ENCODE results near the gene OR1I1.
A peak's percentile ranks its signal among the peaks of the same experiment; 100 is the strongest.

OR1I1 gene

DNA sequence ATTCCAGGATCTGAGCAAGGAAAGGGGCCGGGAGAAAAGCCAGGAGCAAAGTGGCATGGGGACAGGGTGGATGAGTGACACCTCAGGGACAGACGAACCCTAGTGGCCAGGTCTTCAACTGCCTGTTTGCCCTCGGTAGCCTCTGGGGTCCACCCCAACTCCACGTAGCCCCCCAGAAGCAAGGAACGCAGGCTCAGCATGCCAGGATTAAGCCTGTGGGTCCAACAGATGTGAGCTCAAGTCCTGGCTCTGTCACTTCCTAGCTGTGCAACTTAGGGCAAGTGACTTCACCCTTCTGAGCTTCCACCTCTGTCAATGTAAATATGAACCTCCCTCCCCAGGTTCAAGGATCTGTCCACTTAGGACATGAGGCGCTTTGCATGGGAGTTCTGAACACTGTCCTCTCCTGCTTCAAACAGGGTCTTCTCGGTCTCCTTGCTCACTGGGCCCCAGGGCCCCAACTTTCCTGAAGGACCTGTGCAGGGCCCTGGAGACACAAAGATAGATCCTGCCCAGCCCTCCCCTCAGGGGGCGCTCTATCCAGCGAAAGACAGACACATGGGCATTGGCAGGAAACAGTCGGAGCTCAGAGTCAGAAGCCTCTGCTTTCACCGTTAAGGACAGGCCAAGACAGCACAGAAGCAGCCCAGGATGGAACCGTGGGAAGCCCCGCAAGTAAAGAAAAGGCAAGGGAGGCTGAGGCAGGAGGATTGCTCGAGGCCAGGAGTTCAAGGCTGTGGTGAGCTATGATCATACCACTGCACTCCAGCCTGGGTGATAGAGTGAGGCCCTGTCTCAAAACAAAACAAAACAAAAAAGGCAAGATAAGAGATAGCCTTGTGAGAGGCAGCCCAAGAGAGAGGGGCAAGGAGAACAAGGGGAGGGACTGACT lies 38.4 kb downstream of the OR1I1 start:
- no peak for DNase-seq

- DNase-seq = no peak
Measured at GRCh38 chr19:15122331-15123030, 40.5 kb downstream of the OR1I1 start.

- DNase-seq = no peak
Measured at GRCh38 chr19:15123031-15123890, 41.2 kb downstream of the OR1I1 start.

DNA sequence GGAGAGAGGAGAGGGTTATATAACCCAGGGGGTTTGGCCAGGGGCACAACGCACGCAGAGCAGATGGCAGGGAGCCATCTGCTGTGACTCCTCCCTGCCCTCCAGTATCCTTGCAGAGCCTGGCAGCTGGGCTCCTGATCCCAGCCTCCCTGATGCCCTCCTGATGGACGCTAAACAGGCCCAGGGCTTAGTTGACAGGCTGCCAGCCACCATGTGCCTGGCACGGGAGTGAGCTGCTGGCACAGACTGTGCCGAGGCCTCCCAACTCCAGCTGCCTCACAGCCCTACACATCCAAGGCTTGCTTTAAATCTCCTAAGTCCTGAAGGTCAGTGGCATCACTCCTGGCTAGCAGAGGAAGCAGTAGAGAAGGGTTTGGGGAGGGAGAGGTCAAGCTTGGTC lies 41.9 kb downstream of the OR1I1 start:
- DNase-seq = no peak

DNA sequence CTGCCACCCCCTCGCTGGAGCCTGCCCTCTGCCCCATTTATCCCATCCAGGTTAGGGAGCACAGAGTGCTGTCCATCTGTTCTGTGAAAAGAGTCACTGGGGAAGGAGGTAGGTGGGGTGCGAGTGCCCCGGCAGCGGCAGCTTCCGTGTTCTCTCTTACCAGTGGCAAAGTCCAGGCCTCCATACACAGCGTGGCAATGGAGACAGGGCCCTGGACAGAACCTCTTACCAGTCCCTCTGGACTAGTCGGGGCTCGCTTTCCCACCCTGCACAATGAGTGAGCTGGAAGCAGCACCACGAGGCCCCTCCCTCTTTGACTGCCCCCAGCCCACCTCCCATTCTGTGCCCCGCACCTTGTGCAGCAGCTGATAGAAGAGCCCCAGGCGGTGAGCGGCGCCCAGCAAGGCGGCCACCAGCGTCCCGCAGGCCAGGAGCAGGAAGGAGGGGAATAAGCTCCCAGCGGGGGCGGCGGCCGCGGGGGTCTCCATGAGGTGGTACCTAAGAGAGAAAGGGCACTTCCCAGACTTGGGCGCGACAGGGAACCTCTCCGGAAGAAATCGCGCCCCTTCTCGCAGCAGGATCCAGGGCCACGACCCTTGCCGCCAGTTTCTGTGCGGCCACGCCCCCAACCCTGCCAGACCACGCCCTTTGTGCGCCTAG lies 42.7 kb downstream of the OR1I1 start:
- DNase-seq = no peak

GRCh38 chr19:15125232-15126067 lies 43.4 kb downstream of the OR1I1 start:
- peak; percentile 97 for DNase-seq

GRCh38 chr19:15126131-15126910 lies 44.3 kb downstream of the OR1I1 start:
- DNase-seq = no peak

- no peak for DNase-seq
Measured at GRCh38 chr19:15128162-15128770, 46.3 kb downstream of the OR1I1 start.

GRCh38 chr19:15129856-15130585 lies 48.0 kb downstream of the OR1I1 start:
- DNase-seq = no peak

DNA sequence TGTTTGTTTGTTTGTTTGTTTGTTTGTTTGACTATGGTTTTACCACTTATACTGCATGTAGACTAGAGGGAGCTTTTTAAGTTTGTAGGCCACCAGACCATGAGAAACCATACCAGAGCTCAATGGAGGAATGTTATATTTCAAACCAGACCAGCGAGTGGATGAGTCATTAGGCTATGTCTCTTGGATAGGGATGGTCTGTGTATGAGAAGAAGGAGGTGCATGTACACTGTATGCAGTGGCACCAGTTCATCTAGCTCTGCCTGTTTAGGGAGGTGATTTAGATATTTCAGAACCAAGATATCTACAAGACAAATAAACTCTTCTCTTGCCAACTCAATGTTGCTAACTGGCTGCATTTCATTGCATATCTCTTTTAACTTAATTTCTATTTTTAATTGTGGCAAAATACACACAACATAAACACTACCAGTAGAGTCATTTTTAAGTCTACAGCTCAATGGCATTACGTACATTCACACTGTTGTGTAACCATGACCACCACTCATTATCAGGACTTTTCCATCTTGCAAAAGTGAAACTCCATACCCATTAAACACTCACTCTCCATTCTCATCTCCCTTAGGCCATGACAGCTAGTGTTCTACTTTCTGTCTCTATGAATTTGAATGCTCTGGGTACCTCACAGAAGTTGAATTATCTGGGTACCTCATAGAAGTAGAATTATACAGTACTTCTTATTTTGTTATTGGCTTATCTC lies 54.4 kb downstream of the OR1I1 start:
- DNase-seq = no peak

DNA sequence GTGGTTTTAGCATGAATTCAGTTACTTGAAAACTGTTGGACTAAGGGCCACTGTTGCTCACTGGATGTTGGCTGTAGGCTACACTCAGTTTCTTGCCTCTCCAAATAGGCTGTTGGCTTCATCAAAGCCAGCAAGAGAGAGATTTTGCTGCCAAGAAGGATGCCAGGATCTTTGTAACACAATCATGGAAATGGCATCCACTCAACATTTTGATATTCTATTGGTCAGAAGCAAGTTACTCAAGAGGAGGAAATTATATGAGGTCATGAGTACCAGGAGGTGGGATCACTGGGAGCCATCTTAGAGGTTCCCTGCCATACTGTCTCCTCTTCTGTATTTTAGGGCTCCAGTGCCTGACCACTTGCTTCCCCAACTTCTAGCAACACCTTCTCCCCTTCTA lies 55.8 kb downstream of the OR1I1 start:
- no peak for DNase-seq

GRCh38 chr19:15138427-15138826 lies 56.4 kb downstream of the OR1I1 start:
- no peak for DNase-seq

DNA sequence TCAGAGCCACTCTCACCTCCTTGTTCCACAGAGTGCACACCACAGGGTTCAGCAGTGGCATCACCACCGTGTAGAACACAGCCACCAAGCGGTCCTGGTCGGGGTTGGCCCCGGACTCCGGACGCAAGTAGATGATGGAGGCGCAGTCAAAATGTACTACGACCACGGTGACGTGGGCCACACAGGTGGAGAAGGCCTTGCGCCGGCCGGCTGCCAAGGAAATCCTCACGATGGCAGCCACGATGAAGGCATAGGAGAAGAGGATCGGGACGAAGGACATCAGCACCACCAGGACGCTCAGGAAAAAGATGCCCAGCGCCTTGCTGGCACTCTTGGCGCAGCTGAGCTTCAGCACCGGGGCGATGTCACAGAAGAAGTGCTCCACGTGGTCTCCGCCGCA lies 59.1 kb downstream of the OR1I1 start:
- no peak for DNase-seq

GRCh38 chr19:15142313-15142712 lies 60.3 kb downstream of the OR1I1 start:
- no peak for DNase-seq
